Caco-2 (cell line): ENCODE data around the gene KDM4E. TPM values are rescaled to one million over a fixed set of nuclear protein-coding genes. Genes with fewer than 3 reads are reported as not detected.

Experiments
- BruUV-seq: library from RNA; stranded (reverse); fragments of 400-500 nt; replicated peaks from 2 replicates; lab custom pipeline; 2021; lab: Mats Ljungman, UMichigan
- CTCF ChIA-PET: fragments of 300-600 bp; sonication (Branson Sonifier 250); formaldehyde crosslinking; loops from one replicate; lab custom pipeline; 2022; ENCODE audit warnings: antibody characterized with exemption; lab: Charles Lee
- POLR2A ChIA-PET: fragments of 300-600 bp; sonication (Branson Sonifier 250); formaldehyde crosslinking; loops from one replicate; lab custom pipeline; 2022; ENCODE audit warnings: antibody characterized with exemption; lab: Charles Lee
- DNase-seq, 2 experiments: peaks; one replicate each; pipeline versions ENCODE4 v3.0.0 to v3.0.0-alpha.2; 2020 to 2022
- H3K27me3 ChIP-seq: replicated peaks from 2 replicates; pipeline ENCODE4 v1.6.0; 2011; ENCODE audit warnings: low read length; ENCODE audit not compliant: control insufficient read depth, insufficient read depth
- H3K36me3 ChIP-seq: 2 replicates; pipeline ENCODE4 v1.5.1; 2011; ENCODE audit warnings: low read length; ENCODE audit not compliant: control insufficient read depth, insufficient read depth
- H3K4me1 ChIP-seq: fragments of 250-450 bp; sonication (Bioruptor Pico); 2 replicates; pipeline ENCODE4 v1.5.1; 2020; ENCODE audit warnings: mild to moderate bottlenecking
- H3K4me3 ChIP-seq: 2 replicates; pipeline ENCODE4 v1.5.1; 2011; ENCODE audit warnings: low read depth, mild to moderate bottlenecking, control low read depth, low read length
- H3K9me3 ChIP-seq: fragments of 250-450 bp; sonication (Bioruptor Pico); 2 replicates; pipeline ENCODE4 v1.5.1; 2020; ENCODE audit warnings: mild to moderate bottlenecking, moderate library complexity
- H3K27ac Mint-ChIP-seq: one replicate; pipeline ENCODE4 v1.8.0; 2022; ENCODE audit warnings: mixed read lengths; ENCODE audit not compliant: unreplicated experiment
- H3K27me3 Mint-ChIP-seq: one replicate; pipeline ENCODE4 v1.8.0; 2022; ENCODE audit warnings: mixed read lengths; ENCODE audit not compliant: insufficient read depth, unreplicated experiment
- H3K36me3 Mint-ChIP-seq: one replicate; pipeline ENCODE4 v1.8.0; 2022; ENCODE audit warnings: mild to moderate bottlenecking, mixed read lengths; ENCODE audit not compliant: insufficient read depth, unreplicated experiment
- H3K4me1 Mint-ChIP-seq: one replicate; pipeline ENCODE4 v1.8.0; 2022; ENCODE audit warnings: low read depth, mixed read lengths; ENCODE audit not compliant: unreplicated experiment
- H3K4me3 Mint-ChIP-seq: one replicate; pipeline ENCODE4 v1.8.0; 2022; ENCODE audit warnings: mild to moderate bottlenecking, moderate library complexity, mixed read lengths; ENCODE audit not compliant: unreplicated experiment
- H3K9me3 Mint-ChIP-seq: one replicate; pipeline ENCODE4 v1.8.0; 2022; ENCODE audit warnings: mixed read lengths; ENCODE audit not compliant: unreplicated experiment
- CTCF ChIP-seq, 2 experiments: fragments of 200-600 bp in 1 of 2; IDR thresholded peaks; 1 replicate in 1 of 2; 2 replicates in 1 of 2; pipeline versions ENCODE4 v1.5.1 to v1.8.0; 2011 to 2022; ENCODE audit warnings: antibody characterized with exemption in 1 of 2, control low read depth in 1 of 2, inconsistent platforms in 1 of 2, low read depth in 1 of 2, low read length in 1 of 2, mild to moderate bottlenecking in 1 of 2, moderate library complexity in 1 of 2; ENCODE audit not compliant: insufficient read depth in 1 of 2, severe bottlenecking in 1 of 2, unreplicated experiment in 1 of 2
- intact Hi-C: fragments of 100-400 bp; cut with micrococcal nuclease; formaldehyde crosslinking; loops from one replicate; pipeline ENCODE4 v1.10.0; 2022; ENCODE audit not compliant: unreplicated experiment
- total RNA-seq: library from RNA; stranded (reverse); gene quantifications from 2 replicates; pipeline ENCODE4 v1.2.3, GENCODE V29; 2022

Gene KDM4E
- total RNA-seq, 1 experiment from 2014 or later: not detected

GRCh38 chr11:95074792-95075563, 49.9 kb downstream of the KDM4E start:
- Histone ChIP-seq H3K36me3 (no peaks in the 10 kb centered on the region), H3K9me3 (no peaks in the 10 kb centered on the region), H3K27me3 (no peaks in the 10 kb centered on the region), H3K4me3 (no peak overlapping the region), H3K4me1 (peaks cover 9% of the 10 kb centered on the region; the same call in 1 of the 2 replicates)
- H3K27me3 Mint-ChIP-seq: no peaks in the 10 kb centered on the region
- H3K36me3 Mint-ChIP-seq: peaks cover 7% of the 10 kb centered on the region
- H3K9me3 Mint-ChIP-seq: no peaks in the 10 kb centered on the region
- H3K27ac Mint-ChIP-seq: no peak overlapping the region
- H3K4me3 Mint-ChIP-seq: no peak overlapping the region
- ChIA-PET POLR2A (no interaction called here), CTCF (interaction anchor here (1.8 kb wide), 1 partner anchor 18 kb away, joined by 8 read pairs; no protein-coding TSS in a partner anchor)
- TF ChIP-seq CTCF (IDR thresholded peaks at IDR 0.05; ENCODE audit: insufficient read depth in 1 of 2, low read depth in 1 of 2, low read length in 1 of 2, severe bottlenecking in 1 of 2, unreplicated experiment in 1 of 2): no peak
- no peak for DNase-seq
- intact Hi-C loops: no loop called here
- no TSS peak for BruUV-seq
- peaks cover 8% of the 10 kb centered on the region for H3K4me1 Mint-ChIP-seq

- H3K9me3 ChIP-seq: no peaks in the 10 kb centered on the region
- TF ChIP-seq CTCF (IDR thresholded peaks at IDR 0.05; ENCODE audit: insufficient read depth in 1 of 2, low read depth in 1 of 2, low read length in 1 of 2, severe bottlenecking in 1 of 2, unreplicated experiment in 1 of 2): no peak
- H3K9me3 Mint-ChIP-seq: no peaks in the 10 kb centered on the region
- H3K27me3 Mint-ChIP-seq: no peaks in the 10 kb centered on the region
- H3K4me3 ChIP-seq: no peak overlapping the region
- no peaks in the 10 kb centered on the region for H3K36me3 ChIP-seq
- ChIA-PET POLR2A (interaction anchor here (1.1 to 1.3 kb wide), 3 partner anchors 9 to 17 kb away, joined by 3 to 5 read pairs (median 4); partner anchors contain the start of gene SRSF8), CTCF (interaction anchor here (0.6 to 1.4 kb wide), 5 partner anchors 8 to 135 kb away, joined by 3 to 10 read pairs (median 3); partner anchors contain the start of gene ENDOD1)
- no TSS peak for BruUV-seq
- no peaks in the 10 kb centered on the region for H3K27me3 ChIP-seq
- H3K27ac Mint-ChIP-seq: no peak overlapping the region
- H3K4me3 Mint-ChIP-seq: no peak overlapping the region
- H3K4me1 ChIP-seq: peaks cover 16% of the 10 kb centered on the region
- intact Hi-C loops: no loop called here
- DNase-seq: peak in 1 of 2 experiments; percentile 41
- H3K4me1 Mint-ChIP-seq: peaks cover 8% of the 10 kb centered on the region
- no peaks in the 10 kb centered on the region for H3K36me3 Mint-ChIP-seq
Observed at GRCh38 chr11:95076416-95076815, 51.4 kb downstream of the KDM4E start.

GRCh38 chr11:95076981-95077380, 51.9 kb downstream of the KDM4E start:
- ChIA-PET POLR2A (interaction anchor here (1.1 to 1.3 kb wide), 3 partner anchors 10 to 16 kb away, joined by 3 to 5 read pairs (median 4); partner anchors contain the start of gene SRSF8), CTCF (interaction anchor here (0.9 to 1.4 kb wide), 4 partner anchors 9 to 75 kb away, joined by 3 to 10 read pairs (median 4); partner anchors contain the start of gene ENDOD1)
- no peaks in the 10 kb centered on the region for H3K27me3 ChIP-seq
- intact Hi-C loops: no loop called here
- TF ChIP-seq CTCF (IDR thresholded peaks at IDR 0.05; ENCODE audit: insufficient read depth in 1 of 2, low read depth in 1 of 2, low read length in 1 of 2, severe bottlenecking in 1 of 2, unreplicated experiment in 1 of 2): no peak
- H3K4me1 ChIP-seq: peaks cover 20% of the 10 kb centered on the region
- H3K9me3 ChIP-seq: no peaks in the 10 kb centered on the region
- DNase-seq: no peak
- no TSS peak for BruUV-seq
- no peak overlapping the region for H3K27ac Mint-ChIP-seq
- H3K4me3 Mint-ChIP-seq: no peak overlapping the region
- no peaks in the 10 kb centered on the region for H3K27me3 Mint-ChIP-seq
- H3K36me3 ChIP-seq: no peaks in the 10 kb centered on the region
- H3K4me1 Mint-ChIP-seq: peaks cover 8% of the 10 kb centered on the region
- no peaks in the 10 kb centered on the region for H3K36me3 Mint-ChIP-seq
- H3K9me3 Mint-ChIP-seq: no peaks in the 10 kb centered on the region
- H3K4me3 ChIP-seq: no peak overlapping the region

Other genes with a start within 250 kb of the KDM4E start
- 137 and 144 TPM in 2 replicates for gene CWC15, start 51.7 kb upstream of the KDM4E start, total RNA-seq
- 0.95 and 1.2 TPM in 2 replicates for gene KDM4D, start 51.5 kb upstream of the KDM4E start, total RNA-seq
- not detected in 2 replicates for gene KDM4F, start 24.2 kb downstream of the KDM4E start, total RNA-seq
- 44.5 and 52.4 TPM in 2 replicates for gene SRSF8, start 41.7 kb downstream of the KDM4E start, total RNA-seq
- gene ENDOD1, start 64.6 kb downstream of the KDM4E start, total RNA-seq: 22.7 and 23.0 TPM in 2 replicates
- 28.2 and 29.2 TPM in 2 replicates for gene SESN3, start 205.9 kb downstream of the KDM4E start, total RNA-seq